Fibroblast of lung (primary cell): ENCODE data around the gene PPIH. TPM values are rescaled to one million over a fixed set of nuclear protein-coding genes. Genes with fewer than 3 reads are reported as not detected.

ENCODE experiments used
- DNase-seq, 2 donors: peaks; one replicate each; pipeline versions ENCODE4 v3.0.0 to v3.0.0-alpha.2; 2010; ENCODE audit warnings: low read depth in 2 of 2
- H2AFZ ChIP-seq: 2 replicates; pipeline ENCODE4 v1.5.1; 2012; ENCODE audit warnings: low read length, control low read depth, inconsistent platforms
- H3K27ac ChIP-seq: 2 replicates; pipeline ENCODE4 v1.5.1; 2011; ENCODE audit warnings: low read length, control low read depth; ENCODE audit not compliant: insufficient read depth
- H3K27me3 ChIP-seq: 2 replicates; pipeline ENCODE4 v1.5.1; 2011; ENCODE audit warnings: mild to moderate bottlenecking, low read length; ENCODE audit not compliant: control insufficient read depth, insufficient read depth
- H3K36me3 ChIP-seq: 2 replicates; pipeline ENCODE4 v1.5.1; 2011; ENCODE audit warnings: low read length; ENCODE audit not compliant: control insufficient read depth, insufficient read depth
- H3K4me1 ChIP-seq: 2 replicates; pipeline ENCODE4 v1.5.1; 2011; ENCODE audit warnings: low read length; ENCODE audit not compliant: control insufficient read depth, insufficient read depth; ENCODE audit errors: extremely low read depth
- H3K4me2 ChIP-seq: 2 replicates; pipeline ENCODE4 v1.5.1; 2011; ENCODE audit warnings: low read length, control low read depth; ENCODE audit not compliant: insufficient read depth; ENCODE audit errors: extremely low read depth
- H3K4me3 ChIP-seq, 4 experiments: fragments of 200-600 bp in 1 of 4; sonication (generic) in 1 of 4; replicated peaks in 1 of 4; 2 replicates each; pipeline ENCODE4 v1.5.1; 2011 to 2016; ENCODE audit warnings: low read length in 4 of 4, low read depth in 3 of 4, mild to moderate bottlenecking in 3 of 4, control low read depth in 2 of 4, inconsistent platforms in 1 of 4, mixed read lengths in 1 of 4; ENCODE audit not compliant: insufficient read depth in 1 of 4; ENCODE audit errors: control extremely low read depth in 1 of 4
- H3K79me2 ChIP-seq: 2 replicates; pipeline ENCODE4 v1.5.1; 2012; ENCODE audit warnings: mild to moderate bottlenecking, low read length, inconsistent platforms; ENCODE audit not compliant: control insufficient read depth, insufficient read depth
- H3K9ac ChIP-seq: 2 replicates; pipeline ENCODE4 v1.5.1; 2011; ENCODE audit warnings: mild to moderate bottlenecking, low read length, control low read depth; ENCODE audit not compliant: insufficient read depth
- H3K9me3 ChIP-seq: 2 replicates; pipeline ENCODE4 v1.5.1; 2012; ENCODE audit warnings: low read depth, low read length; ENCODE audit not compliant: control insufficient read depth, insufficient read depth
- H4K20me1 ChIP-seq: 2 replicates; pipeline ENCODE4 v1.5.1; 2011; ENCODE audit warnings: low read length; ENCODE audit not compliant: control insufficient read depth, insufficient read depth; ENCODE audit errors: extremely low read depth
- EZH2 ChIP-seq: IDR thresholded peaks from 2 replicates; pipeline ENCODE4 v1.5.1; 2012; ENCODE audit warnings: low read length, control low read depth, mild to moderate bottlenecking; ENCODE audit errors: missing control alignments
- polyA plus RNA-seq, 2 donors: library from polyadenylated mRNA; depleted of rRNA in 1 of 2; stranded (reverse) in 1 of 2; unstranded in 1 of 2; fragments of >200 nt; gene quantifications; 2 replicates each; pipeline ENCODE4 v1.2.1, GENCODE V29; 2011 to 2012; ENCODE audit warnings: missing spikeins in 1 of 2
- total RNA-seq: library from RNA; depleted of rRNA; stranded (reverse); fragments of >200 nt; gene quantifications from 2 replicates; pipeline ENCODE4 v1.2.1, GENCODE V29; 2014
- TF ChIP-seq, protein P1 (sequence below), 2 donors: IDR thresholded peaks in 1 of 2; conservative IDR thresholded peaks in 1 of 2; 1 replicate in 1 of 2; 2 replicates in 1 of 2; pipeline ENCODE4 v1.5.1; 2011 to 2012; ENCODE audit warnings: low read length in 2 of 2, control low read depth in 1 of 2, inconsistent platforms in 1 of 2, low read depth in 1 of 2, mild to moderate bottlenecking in 1 of 2

PPIH gene
- total and polyA plus RNA-seq, 2 donors (not counting 1 experiment from before 2014, with no cell fraction given): 19.0 to 32.3 TPM

DNA sequence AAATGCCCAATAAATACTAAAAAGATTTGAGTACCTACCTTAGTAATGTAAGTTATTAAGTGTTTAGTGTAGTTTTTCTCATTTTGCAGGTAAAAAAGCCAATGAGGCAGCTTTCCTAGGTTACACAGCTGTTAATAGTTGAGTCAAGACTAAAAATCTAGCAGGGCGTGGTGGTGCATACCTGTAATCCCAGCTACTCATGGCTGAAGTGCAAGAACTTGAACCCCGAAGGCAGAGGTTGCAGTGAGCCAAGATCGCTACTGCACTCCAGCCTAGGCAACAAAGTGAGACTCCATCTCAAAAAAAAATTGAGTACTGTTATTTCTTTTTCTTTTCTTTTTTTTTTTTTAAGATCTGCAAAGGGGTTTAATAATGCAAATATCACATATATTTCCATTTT lies 31.7 kb downstream of the PPIH start:
- H3K36me3 ChIP-seq: no peaks in the 10 kb centered on the region
- H3K79me2 ChIP-seq: peaks cover 100% of the 10 kb centered on the region
- H3K27me3 ChIP-seq: no peaks in the 10 kb centered on the region
- no peak overlapping the region for H3K4me2 ChIP-seq
- H3K4me1 ChIP-seq: peaks cover under 1% of the 10 kb centered on the region
- H3K9ac ChIP-seq: no peak overlapping the region
- H3K9me3 ChIP-seq: no peaks in the 10 kb centered on the region
- no peak for DNase-seq
- TF ChIP-seq, protein P1, sequence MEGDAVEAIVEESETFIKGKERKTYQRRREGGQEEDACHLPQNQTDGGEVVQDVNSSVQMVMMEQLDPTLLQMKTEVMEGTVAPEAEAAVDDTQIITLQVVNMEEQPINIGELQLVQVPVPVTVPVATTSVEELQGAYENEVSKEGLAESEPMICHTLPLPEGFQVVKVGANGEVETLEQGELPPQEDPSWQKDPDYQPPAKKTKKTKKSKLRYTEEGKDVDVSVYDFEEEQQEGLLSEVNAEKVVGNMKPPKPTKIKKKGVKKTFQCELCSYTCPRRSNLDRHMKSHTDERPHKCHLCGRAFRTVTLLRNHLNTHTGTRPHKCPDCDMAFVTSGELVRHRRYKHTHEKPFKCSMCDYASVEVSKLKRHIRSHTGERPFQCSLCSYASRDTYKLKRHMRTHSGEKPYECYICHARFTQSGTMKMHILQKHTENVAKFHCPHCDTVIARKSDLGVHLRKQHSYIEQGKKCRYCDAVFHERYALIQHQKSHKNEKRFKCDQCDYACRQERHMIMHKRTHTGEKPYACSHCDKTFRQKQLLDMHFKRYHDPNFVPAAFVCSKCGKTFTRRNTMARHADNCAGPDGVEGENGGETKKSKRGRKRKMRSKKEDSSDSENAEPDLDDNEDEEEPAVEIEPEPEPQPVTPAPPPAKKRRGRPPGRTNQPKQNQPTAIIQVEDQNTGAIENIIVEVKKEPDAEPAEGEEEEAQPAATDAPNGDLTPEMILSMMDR (conservative IDR thresholded peaks at IDR 0.05 in 1 of 2, IDR thresholded peaks at IDR 0.05 in 1 of 2; ENCODE audit: low read depth in 1 of 2, low read length in 2 of 2): no peak
- no peak for TF ChIP-seq EZH2
- no peak overlapping the region for H3K4me3 ChIP-seq
- no peak overlapping the region for H2AFZ ChIP-seq
- H4K20me1 ChIP-seq: peaks cover 6% of the 10 kb centered on the region
- H3K27ac ChIP-seq: no peak overlapping the region

DNA sequence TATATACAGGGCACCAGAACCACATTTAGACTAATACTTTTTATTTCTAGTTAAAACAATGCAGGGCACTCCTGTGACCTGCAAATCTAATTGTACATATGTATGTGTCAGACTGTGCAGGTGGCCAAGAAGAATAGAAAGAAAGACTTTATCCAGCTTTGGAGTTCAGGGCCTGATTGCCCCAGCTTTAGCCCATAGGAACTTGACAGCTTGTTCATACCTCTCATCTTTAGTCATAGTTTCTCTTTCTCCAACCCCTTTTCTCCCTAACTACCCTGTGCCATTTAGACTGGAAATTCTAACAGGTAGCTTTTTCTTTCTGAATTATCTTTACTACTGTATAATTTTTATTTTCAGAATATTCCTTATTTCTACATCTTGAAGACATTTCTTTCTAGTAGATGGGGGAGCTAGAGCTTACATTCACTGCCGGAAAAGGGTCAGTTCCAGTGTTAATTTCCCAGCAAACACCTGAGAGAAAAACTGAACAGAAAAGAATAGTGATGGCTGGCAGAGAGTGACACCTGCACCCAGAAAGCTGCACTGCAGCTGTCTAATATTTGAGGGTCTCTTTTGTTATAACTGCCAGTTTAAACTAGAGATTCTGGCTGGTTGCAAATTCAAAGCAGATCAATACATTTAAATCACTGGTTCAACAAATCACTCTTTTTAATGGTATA lies 32.4 kb downstream of the PPIH start:
- Histone ChIP-seq H3K9ac (no peak overlapping the region), H3K27me3 (no peaks in the 10 kb centered on the region), H4K20me1 (peaks cover 4% of the 10 kb centered on the region), H2AFZ (no peak overlapping the region), H3K4me3 (no peak overlapping the region), H3K4me2 (no peak overlapping the region), H3K36me3 (peaks cover 2% of the 10 kb centered on the region), H3K9me3 (no peaks in the 10 kb centered on the region), H3K27ac (no peak overlapping the region), H3K79me2 (peaks cover 100% of the 10 kb centered on the region), H3K4me1 (no peaks in the 10 kb centered on the region)
- no peak for TF ChIP-seq EZH2
- TF ChIP-seq, protein P1 (conservative IDR thresholded peaks at IDR 0.05 in 1 of 2, IDR thresholded peaks at IDR 0.05 in 1 of 2; ENCODE audit: low read depth in 1 of 2, low read length in 2 of 2): no peak
- DNase-seq: peak in 1 of 2 donors; percentile 12

DNA sequence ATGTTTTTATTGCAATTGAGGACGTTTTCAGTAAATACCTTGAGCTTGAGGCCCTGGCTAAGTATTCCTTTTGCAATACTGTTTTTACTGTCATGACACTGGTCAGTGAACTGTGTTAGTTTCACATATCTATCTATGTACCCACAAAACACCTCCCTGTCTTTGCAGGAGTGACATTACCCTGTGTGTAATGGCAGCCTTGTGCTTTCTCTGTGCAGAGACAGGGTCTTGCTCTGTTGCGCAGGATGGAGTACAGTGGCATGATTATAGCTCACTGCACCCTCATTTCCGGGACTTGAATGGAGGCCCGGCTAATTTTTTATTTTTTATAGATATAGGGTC lies 32.9 kb downstream of the PPIH start:
- Histone ChIP-seq H3K4me2 (no peak overlapping the region), H3K27ac (no peak overlapping the region), H3K4me1 (no peaks in the 10 kb centered on the region), H2AFZ (no peak overlapping the region), H3K9me3 (no peaks in the 10 kb centered on the region), H4K20me1 (peaks cover 4% of the 10 kb centered on the region), H3K27me3 (no peaks in the 10 kb centered on the region), H3K36me3 (peaks cover 2% of the 10 kb centered on the region), H3K4me3 (no peak overlapping the region), H3K9ac (no peak overlapping the region), H3K79me2 (peaks cover 99% of the 10 kb centered on the region)
- TF ChIP-seq, protein P1 (conservative IDR thresholded peaks at IDR 0.05 in 1 of 2, IDR thresholded peaks at IDR 0.05 in 1 of 2; ENCODE audit: low read depth in 1 of 2, low read length in 2 of 2): no peak
- no peak for TF ChIP-seq EZH2
- DNase-seq: no peak
